GM12872 (cell line): ENCODE measurements around the gene JARID2.

Source experiments
- CTCF ChIP-seq: IDR thresholded peaks from 3 replicates; pipeline ENCODE4 v1.5.1; 2011; ENCODE audit warnings: low read depth, mild to moderate bottlenecking, low read length, moderate library complexity; ENCODE audit not compliant: insufficient read depth

Gene JARID2

GRCh38 chr6:15549371-15549770 lies 303.5 kb downstream of the JARID2 start:
- no peak for TF ChIP-seq CTCF

GRCh38 chr6:15550546-15551123 lies 304.8 kb downstream of the JARID2 start:
- no peak for TF ChIP-seq CTCF

- TF ChIP-seq CTCF: no peak
Measured at GRCh38 chr6:15551262-15551661, 305.4 kb downstream of the JARID2 start.

- no peak for TF ChIP-seq CTCF
Measured at GRCh38 chr6:15551798-15552197, 305.9 kb downstream of the JARID2 start.

- TF ChIP-seq CTCF: no peak
Measured at GRCh38 chr6:15553031-15553430, 307.2 kb downstream of the JARID2 start.

- TF ChIP-seq CTCF: no peak
Measured at GRCh38 chr6:15553736-15554294, 307.9 kb downstream of the JARID2 start.

- no peak for TF ChIP-seq CTCF
Measured at GRCh38 chr6:15554728-15555100, 308.8 kb downstream of the JARID2 start.
